ENCODE results near the gene LHFPL6. TPM values are rescaled to one million over a fixed set of nuclear protein-coding genes. Genes with fewer than 3 reads are reported as not detected.

LHFPL6 gene
- total RNA-seq, 1 donor, result 6.2 TPM

DNA sequence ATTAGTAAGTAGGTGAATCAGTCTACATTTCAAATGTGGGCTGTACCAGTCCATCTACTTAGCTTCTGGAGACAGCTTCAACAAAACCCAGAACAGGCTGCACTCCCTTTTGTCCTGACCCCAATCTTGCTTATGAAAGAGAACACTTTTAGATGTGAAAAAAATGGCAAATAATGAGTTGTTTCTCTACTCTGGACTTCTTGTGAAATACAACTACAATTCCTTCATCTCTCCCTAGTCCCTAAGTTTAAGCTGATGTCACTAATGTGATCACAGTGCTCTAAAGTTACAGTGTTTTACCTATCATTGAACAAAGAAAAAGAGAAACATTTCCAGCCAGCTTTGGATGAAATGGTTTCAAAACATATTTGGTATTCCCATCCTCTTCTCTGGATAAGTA is 183.9 kb downstream of the LHFPL6 start:
- DNase-seq (ENCODE audit: low read depth in 2 of 3, low spot score in 2 of 3), result no peak

DNA sequence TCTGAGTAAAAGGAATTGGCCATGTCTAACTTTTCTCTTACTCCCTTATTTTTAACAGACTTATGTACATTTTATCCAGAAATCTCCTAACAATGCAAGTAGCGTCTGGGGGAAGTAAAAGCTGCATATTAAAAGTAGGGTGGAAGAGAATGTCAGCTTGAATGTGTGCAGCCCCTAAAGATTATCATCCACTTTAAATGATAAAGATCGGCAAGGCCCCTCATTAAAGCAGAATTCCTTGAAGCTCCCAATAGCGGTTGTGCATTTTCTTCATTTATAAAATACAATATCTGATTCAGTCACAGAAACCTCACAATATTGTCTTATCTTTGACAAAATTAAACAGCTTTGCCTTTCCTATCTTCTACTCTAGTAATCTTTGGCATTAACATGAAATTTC is 184.6 kb downstream of the LHFPL6 start:
- no peak for DNase-seq (ENCODE audit: low read depth in 2 of 3, low spot score in 2 of 3)

DNA sequence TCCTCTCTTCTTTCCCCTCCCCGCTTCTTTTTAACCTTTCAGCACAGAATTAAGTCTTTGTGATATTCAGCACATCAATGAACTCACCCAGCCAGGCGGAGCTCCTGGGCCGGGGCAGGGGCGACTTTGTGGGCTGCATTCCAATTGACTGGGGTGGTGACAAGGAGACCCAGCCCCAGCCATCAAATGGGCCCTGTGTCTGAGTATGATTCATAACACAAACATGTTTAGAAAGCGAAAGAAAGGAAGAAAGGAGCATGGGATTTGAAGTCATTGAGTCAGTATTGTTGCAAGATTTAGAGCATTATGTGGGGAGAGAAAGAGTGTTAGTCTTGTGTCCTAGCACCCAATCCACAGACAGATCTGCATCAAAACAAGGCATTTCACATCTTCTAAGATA is 185.3 kb downstream of the LHFPL6 start:
- no peak for DNase-seq (ENCODE audit: low read depth in 2 of 3, low spot score in 2 of 3)

DNA sequence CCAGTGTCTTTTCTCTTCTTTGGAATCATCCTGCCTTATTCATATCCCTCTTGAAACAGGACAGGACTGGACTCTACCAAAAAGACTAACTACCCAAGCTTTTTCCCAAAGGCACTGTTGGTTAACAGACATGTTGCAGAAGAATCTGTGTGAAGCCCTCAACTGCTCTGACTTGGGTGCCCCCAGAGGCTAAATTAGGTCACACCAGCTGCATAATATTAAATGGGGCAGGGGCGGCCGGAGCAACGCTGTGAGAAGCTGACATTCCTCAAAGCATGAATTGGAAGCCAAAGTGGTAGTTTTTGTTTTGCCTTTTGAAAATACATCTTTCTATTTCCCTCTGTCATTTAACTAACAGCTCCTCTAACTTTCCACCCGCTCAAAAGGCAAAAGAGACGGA is 185.9 kb downstream of the LHFPL6 start:
- peak in 1 of 3 donors; percentile 32 for DNase-seq (ENCODE audit: low read depth in 2 of 3, low spot score in 2 of 3)

DNA sequence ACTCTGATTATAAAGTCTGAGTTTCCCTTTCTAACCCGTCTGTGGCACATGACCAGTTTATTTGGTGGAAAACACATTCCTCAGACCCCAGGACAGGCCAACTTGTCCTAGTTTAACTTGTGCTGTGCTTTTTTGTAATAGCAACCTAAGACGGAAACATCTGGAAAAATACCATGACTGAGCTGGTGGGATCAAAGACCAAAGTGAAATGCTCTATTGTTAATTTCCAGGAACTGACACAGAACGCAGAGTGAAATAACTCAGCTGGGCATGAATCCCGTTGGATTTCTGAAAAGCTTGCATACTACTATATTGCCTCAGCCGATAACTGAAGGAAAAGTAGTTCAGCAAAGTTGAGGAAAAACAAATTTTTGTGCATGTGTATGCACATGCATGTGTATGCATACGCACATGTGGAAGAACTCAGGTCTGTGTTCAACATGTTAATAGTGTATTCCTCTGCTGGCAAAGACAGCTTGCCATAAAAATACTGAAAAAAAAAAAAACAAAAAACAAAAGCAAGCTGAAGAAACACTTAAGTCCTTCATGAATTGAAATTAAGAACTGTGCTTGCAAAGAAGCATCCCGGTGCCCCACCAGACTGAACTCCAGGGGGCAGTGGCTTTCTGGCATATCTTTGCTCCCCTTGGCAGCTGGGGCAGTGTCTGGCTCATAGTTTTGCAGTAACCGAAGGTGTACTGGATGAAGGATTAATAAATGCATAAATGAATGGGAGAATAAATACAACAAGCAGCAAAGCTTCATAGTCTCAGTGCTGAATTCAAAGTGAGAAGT is 187.8 kb downstream of the LHFPL6 start:
- peak in 2 of 3 donors; percentile 46 to 75 for DNase-seq (ENCODE audit: low read depth in 2 of 3, low spot score in 2 of 3)

DNA sequence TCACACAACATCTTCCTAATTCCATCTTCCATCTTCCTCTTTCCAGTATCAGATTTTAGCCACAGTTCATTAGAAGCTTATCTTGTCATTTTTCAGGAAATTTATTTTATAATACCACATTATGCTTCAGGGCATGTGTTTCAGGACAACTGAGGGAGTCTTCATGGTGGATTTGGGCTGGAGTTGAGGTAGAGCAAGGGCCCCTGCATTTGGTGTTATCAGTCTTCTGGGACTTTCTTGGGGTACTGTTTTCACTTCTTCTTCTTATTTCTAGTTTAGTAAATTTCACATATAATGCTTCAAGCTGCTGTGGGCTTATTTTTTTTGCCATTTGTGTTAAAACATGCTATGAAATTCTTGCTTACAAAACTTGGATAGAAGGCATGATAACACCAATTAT is 188.7 kb downstream of the LHFPL6 start:
- no peak for DNase-seq (ENCODE audit: low read depth in 2 of 3, low spot score in 2 of 3)

DNA sequence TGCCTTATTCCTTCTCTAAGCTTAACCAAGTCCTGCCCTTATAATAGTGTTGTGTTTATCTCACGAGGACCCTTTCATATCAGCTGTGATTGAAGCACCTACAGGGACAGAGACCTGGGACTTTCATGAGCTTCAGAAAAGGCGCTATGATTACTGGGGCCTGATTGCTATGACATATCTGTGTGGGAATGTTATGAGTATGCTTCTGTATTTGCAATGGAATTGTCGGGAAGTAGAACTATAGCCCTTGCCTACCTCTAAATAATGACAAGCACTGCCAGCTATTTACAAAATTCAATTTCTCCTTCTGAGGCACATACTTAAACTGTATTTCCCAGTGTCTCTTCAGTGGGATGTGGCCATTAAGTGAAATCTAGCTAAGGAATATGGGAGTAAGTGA is 191.5 kb downstream of the LHFPL6 start:
- DNase-seq (ENCODE audit: low read depth in 2 of 3, low spot score in 2 of 3), result no peak

DNA sequence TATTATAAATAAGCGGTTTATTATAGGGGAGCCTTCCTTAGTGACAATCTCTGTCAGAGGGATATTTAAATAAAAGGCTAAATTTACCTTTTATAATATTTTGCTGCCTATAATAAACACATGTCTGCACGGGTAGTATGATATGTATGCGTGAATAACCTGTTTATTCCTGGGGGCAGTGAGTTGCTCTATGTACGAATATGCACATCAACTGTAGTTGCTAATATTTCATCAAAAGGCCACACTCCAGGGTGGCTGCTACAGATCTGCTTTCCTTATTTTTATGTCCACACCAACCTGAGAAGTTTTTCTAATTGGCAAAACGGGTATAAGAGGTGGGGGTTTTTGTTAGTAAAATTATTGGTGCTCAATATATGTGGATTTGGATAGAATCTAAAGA is 192.0 kb downstream of the LHFPL6 start:
- DNase-seq (ENCODE audit: low read depth in 2 of 3, low spot score in 2 of 3), result no peak

DNA sequence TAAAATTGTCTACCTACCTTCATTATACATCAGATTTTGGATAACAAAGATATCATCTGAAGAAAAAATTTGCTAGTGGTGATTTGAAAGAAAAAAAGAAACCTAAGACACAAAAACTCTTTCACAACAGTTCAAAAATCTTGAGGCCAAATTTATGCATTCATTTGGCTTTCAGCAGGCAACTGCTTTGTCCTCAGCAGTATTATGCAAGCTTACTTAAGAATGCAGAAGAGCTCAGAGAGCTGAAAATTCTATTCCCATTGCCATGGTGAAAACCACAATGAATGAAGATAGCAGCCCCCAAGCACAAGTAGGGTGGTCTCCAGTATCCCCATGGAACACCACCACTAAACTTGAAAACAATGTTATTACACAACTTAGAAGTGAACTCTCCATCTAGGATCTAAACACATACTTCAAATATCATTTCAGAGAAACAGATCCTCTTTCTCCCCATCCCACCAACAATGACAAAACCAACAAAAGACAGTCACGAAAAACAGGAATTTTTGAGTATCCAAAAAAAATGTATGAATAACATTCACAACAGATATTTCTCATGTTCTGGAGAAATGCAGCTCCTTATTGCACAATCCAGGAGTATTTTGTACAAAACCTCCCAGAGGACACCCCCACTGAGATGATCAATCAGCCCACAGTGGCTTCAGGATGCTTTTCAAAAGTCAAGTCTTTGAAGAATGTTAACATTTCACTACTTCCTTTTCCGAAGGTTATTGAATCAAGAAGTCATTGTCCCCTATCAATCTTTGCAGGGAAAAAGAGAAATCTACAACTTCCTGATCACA is 192.7 kb downstream of the LHFPL6 start:
- no peak for DNase-seq (ENCODE audit: low read depth in 2 of 3, low spot score in 2 of 3)

DNA sequence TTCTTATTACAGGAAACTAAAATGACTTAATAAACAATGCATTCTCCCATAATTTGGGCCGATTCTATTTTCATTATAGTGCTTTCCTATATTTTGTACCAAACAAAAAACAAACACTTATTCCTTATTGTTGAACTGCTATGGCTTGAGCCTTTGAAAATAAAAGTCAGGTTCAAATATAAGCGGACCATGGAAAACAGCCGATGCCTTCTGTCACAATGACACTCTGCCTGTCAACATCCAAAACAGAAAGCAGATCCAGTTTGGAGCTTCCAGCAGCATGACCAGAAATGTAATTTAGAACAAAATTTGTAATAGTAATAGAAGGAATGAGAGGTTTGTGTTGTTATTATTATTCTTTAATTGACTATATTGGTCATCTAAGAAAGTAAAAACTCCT is 194.5 kb downstream of the LHFPL6 start:
- DNase-seq (ENCODE audit: low read depth in 2 of 3, low spot score in 2 of 3), result no peak

DNA sequence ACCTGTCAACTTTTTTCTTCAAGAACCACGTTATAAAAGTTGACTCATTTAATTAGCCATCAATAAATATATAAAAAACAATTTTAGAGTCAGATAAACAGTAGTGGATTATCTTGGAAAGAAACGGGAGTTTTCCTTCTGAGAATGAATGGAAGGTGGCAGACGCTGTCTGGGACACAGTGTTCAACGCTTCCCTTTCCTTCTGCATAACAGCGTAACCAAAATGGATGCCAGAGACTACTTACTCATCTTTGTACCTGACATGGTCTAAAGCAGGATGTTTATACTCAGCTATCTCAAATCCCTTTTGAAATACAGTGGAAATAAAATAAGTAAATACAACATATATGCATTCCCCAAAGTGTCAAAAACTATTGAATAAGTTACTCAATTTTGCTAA is 195.2 kb downstream of the LHFPL6 start:
- DNase-seq (ENCODE audit: low read depth in 2 of 3, low spot score in 2 of 3), result no peak

DNA sequence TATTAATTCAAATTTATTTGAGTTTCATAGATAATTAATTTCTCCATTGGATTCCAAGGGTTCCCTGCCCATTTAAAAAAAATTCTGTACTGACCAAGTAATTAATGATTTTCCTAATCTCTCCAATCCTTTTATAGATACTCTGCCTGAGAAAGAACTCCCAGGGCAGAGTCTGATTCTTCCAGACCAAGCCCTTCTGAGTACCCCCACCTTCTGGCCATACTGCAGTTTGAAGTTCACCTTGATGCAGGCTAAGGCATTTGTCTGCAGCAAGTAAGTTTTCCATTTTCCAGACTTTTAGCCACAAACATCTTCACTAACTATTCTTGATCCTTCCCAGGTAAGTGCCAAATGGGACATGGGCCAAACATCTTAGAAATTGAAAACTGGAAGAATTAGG is 195.9 kb downstream of the LHFPL6 start:
- no peak for DNase-seq (ENCODE audit: low read depth in 2 of 3, low spot score in 2 of 3)

DNA sequence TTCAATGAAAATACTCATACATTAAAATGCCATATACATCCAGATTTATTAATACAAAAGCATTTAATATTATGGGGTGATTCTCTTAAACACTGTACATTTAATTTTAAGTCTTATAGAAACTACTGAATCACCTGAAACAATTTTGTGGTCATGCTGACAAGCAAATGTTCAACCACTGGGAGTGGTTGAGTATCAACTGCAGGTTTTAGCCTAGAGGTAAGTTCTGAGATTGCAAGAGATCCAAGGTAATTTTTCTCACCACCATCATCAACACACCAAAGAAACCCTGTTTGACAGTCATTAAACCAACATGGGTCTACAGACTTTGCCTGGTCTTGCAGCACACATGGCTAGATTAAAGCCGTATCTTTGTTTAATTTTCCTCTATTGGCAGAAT is 196.3 kb downstream of the LHFPL6 start:
- DNase-seq (ENCODE audit: low read depth in 2 of 3, low spot score in 2 of 3), result peak in 1 of 3 donors; percentile 11

DNA sequence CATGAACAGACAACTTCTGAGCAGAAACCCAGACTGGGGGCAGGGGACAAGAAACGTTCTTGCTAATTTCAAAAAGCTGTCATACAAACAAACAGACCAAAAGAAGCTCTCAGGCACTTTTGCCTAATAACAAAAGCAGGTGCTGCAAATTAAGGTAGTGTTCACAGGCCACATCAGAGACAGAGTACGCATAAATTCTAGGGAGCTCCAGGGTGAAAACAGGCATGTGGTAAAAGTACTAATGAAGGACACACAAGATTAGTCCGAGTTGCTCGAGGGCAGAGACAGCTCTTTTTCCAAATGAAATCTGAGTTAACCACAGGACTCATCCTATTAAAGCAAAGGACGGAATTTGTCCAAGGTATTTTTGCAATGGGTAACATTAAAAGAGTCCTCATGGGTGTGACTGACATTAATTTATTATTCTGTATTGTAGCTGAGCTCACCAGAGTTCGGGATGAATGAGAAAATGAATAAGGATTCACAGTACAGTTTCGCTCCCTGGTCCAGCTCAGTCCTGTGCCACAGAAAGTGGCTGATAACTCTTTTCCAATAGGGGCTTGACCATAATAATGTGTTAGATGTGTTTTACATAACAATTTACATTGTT is 197.3 kb downstream of the LHFPL6 start:
- DNase-seq (ENCODE audit: low read depth in 2 of 3, low spot score in 2 of 3), result no peak

DNA sequence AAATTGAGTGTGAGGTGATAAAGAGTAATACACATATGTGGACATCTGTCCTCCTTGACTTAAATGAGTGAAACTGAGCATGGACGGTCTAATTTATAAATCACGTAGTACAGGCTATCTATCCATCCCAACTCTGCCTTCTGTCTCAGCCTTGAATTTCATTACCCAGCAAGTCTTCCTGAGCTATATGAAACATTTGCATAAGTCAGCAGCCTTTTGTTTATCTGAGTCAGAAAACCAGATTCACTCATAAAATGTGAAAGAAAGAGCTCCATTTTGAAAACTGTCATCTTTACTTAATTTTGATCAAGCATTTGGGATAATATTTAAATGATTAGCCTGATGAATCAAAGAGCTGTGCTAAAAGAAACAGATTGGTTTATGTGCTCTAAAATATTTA is 197.9 kb downstream of the LHFPL6 start:
- DNase-seq (ENCODE audit: low read depth in 2 of 3, low spot score in 2 of 3), result no peak

DNA sequence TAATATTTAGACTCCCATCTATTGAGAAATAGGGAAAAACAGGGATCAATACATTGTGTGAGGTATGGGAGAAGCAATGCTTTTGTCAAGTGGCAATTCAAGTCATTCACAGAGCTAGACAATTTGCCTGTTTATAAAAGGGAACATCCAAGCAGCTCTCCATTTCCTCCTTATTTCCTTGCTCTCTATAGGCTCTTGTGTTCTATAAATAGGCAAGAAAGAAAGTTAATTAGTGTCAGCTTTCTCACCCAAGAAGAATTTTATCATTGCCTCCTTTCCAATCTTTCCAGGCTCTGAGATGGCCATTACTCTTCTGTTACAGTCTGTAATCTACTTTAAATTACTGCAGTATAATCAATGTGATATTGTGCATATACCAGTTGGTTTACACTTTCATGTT is 199.9 kb downstream of the LHFPL6 start:
- DNase-seq (ENCODE audit: low read depth in 2 of 3, low spot score in 2 of 3), result no peak

DNA sequence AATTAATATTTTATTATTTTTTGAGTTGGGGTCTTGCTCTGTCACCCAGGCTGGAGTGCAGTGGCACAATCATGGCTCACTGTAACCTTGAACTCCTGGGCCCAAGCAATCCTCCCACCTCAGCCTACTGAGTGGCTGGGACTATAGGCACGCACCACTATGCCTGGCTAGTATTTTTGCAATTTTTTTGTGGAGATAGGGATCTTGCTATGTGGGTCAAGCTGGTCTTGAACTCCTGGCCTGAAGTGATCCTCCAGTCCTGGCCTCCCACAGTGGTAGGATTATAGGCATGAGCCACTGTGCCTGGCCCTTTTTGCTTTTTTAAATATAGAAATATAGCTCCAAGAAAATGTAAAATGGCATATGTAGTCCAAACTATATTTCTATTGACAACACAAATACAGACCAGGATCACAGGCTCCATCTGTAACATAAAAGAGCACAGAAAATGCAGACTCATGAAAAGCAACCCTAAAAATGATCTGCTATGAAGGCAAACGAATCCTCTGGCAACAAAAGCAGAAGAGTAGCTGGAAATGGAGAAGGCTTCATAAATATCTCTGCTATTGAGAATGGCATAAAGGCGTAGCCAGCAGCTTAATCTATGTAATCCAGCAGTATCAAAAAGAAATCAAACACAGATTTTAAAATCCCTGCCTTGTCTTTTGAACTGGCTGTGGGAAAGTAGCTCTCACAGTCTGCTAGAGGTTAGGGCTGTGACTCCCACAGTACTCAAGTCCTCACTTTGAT is 200.6 kb downstream of the LHFPL6 start:
- DNase-seq (ENCODE audit: low read depth in 2 of 3, low spot score in 2 of 3), result peak in 1 of 3 donors; percentile 7

DNA sequence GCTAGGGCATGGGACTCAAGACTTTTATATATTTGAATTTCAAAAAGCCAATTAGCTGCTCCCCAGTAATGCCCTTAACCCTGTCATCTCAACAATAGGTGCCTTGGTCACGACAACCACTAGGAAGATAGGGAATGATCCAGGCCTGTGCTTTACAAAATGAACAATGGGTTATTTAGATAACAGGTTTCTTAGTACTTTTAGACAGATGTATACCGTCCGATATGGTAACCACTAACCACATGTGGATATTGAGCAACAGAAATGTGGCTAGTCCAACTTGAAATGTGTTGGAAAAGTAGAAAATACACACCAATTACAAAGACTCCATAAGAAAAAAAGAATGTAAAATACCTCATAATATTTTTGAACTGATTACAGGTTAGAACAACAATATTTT is 201.2 kb downstream of the LHFPL6 start:
- peak in 2 of 3 donors; percentile 52 to 80 for DNase-seq (ENCODE audit: low read depth in 2 of 3, low spot score in 2 of 3)

DNA sequence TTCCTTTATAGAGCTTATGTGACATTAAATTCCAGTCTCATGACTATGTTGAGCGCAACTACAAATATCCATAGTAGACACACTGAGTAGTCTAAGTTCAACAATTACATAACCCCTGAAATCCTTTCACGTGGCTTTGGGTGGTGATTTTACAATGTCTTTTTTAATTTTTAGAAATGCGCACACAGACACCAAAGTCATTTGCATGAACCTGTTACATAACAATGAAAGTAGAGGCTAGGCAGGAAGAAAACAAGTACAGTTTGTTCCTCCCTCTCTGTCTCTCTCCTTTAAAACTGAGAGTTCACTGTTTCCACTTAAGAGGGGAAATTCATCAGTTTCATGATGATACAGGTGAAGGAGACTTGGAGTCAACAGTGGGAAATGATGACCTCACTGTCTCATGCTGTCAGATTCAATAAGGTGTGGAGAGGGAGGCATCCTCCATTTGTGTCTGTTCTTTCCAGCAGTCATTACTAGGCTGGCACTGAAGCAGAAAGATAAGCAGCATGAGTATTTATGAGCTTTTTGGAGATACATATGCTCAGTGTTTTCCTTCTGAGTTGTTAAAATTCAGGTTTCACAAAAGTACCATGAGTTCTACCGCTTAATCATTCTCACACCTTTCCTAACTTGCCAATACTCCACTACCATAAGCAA is 201.8 kb downstream of the LHFPL6 start:
- no peak for DNase-seq (ENCODE audit: low read depth in 2 of 3, low spot score in 2 of 3)

DNA sequence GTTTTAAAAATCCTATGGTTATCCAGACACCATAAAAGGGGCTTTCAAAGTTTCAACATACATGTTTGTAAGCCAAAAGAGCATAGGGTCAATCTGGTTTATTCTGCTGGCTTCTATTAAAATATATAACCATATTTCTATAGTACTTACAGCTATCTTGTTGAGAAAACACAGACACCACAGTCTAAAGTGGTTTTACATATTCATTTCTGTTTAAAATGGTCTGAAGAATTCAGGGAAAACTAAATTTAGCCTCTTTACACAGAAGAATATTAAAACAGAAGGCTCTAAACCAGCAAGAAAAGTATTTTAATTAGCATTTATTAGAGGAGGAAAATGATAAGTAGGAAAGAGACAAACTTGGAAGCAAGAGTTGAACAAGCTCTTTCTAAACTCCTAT is 203.9 kb downstream of the LHFPL6 start:
- DNase-seq (ENCODE audit: low read depth in 2 of 3, low spot score in 2 of 3), result no peak

DNA sequence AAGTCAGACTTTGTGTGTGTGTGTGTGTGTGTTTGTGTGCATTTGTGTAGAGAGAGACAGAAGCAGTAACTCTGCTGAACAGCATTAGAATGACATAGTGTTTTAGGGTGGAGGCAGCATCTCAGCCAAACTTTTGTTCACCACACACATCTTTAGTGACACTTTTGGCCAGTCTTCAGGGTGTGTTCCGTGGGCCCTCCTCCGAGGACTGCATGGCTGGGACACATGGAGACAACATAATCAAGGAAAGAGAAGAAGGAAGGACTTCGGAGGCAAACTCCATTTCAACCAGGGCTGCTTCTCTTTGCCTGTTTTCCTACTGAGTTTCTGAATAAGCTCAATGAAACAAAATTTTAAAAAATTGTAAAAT is 205.1 kb downstream of the LHFPL6 start:
- no peak for DNase-seq (ENCODE audit: low read depth in 2 of 3, low spot score in 2 of 3)
